ENCODE data around the gene CEP112. TPM values are rescaled to one million over a fixed set of nuclear protein-coding genes. Genes with fewer than 3 reads are reported as not detected.

CEP112 gene
- total RNA-seq, 1 donor from 2014 or later: 5.1 TPM

DNA sequence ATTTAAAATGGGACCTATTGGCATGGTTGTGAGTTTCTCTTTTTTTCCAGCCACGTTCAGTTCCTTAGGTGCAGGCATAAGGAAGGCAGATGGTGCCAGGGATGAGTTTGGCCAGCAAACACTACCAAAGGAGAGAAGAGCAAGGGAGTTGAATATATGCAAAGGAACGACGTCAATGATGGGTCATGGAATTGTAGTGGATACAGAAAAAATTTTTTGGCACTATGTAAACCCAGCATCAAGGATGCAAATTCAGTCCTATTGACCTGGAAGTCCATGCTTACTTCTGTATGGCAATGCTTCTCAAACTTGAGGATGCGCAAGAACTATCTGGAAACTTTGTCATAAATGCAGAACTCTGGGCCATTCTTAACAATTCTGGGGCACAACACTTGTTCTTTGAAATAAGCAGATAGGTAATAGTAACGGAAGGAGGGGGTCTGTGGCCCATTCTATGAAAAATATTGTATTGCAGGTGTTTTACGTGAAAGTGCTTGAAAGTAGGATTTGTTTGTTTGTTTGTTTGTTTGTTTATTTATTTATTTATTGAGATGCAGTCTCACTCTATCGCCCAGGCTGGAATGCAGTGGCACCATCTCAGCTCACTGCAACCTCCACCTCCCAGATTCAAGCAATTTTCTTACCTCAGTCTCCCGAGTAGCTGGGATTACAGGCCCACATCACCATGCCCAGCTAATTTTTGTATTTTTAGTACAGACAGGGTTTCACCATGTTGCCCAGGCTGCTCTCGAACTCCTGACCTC, 19.3 kb upstream of the CEP112 start:
- intact Hi-C loops (cut with micrococcal nuclease): no loop called here

DNA sequence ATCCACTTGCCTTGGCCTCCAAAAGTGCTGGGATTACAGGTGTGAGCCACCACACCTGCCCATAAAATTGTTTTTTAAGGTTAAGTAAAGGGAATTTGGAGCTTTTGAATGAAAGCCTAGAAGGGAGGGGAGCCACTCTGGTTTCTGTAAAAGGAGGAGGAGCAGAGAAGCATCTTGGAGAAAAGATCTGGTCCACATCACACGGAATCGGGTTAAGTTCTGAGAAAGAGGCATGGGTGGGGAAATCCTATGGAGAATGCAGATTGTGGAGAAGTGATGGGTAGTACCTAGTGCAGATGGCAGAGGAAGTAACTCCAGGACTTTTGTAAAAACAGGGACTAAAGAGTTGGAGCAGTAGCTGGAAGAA, 18.3 kb upstream of the CEP112 start:
- intact Hi-C loops (cut with micrococcal nuclease): no loop called here

DNA sequence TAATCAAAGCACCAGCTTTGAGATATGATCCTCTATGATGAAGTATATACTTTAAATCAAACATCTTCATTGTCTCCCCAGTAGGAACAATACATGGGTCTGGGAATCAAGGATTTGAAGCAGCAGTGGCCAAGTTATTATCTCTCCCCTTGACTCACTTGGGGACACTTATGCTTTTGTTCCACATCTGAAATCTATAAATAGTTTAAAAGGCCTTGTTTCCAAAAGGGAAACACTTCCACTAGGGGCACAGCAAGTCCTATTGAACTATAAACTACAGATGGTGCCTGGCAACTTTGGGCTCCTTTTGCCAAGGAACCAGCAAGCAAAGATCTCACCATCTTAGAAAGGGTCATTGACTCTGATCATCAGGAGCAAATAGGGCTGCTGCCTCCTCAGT, 16.0 kb upstream of the CEP112 start:
- intact Hi-C loops (cut with micrococcal nuclease): no loop called here

DNA sequence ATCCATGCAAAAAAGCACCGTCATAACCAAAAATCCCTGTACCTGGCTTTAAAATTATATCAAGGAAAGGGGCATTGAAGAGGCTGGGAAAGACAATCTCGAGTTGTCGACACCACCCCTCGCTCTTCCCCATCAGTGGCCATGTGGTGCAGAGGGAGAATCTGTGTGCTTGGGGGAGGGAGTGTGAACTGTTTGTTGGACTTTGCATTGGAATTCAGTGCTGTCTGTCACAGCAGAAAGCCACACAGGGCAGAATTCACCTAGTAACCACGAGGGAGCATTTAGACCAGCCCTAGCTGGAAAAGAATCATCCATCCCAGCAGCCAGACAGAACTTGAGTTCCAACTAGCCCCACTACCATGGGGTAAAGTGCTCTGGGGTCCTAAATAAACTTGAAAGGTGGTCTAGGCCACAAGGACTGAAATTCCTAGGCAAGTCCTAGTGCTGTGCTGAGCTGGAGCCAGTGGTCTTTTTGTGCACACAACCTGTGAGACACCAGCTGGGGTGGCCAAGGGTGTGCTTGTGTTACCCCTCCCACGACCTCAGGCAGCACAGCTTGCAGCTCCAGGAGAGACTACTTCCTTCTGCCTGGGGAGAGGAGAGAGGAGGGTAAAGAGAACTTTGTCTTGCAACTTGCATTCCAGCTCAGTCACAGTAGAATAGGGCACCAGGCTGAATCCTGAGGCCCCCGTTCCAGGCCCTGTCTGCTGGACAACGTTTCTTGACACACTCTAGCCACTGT, 11.5 kb upstream of the CEP112 start:
- intact Hi-C loops (cut with micrococcal nuclease): loop anchor here (5.0 kb wide), 1 partner anchor 54 kb away; no protein-coding TSS in a partner anchor

DNA sequence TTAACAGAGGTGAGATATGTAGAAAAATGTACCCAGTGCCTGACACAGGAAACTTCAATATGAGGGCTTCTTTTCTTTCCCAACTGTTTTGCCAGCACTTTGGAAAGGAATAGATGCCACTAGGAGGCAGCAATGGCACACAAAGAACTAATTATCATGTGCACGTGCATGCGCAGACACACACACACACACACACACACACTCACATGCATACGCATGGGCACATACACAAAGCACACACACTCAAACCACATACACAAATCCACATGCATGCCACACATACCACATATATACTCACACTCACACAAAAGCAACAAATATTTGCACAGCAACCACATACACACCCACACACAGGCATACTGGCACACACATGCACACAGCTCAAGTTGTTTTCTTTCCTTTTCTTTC, 8.8 kb upstream of the CEP112 start:
- intact Hi-C loops (cut with micrococcal nuclease): loop anchor here (1.0 to 5.0 kb wide), 4 partner anchors 57 to 706 kb away; no protein-coding TSS in a partner anchor

DNA sequence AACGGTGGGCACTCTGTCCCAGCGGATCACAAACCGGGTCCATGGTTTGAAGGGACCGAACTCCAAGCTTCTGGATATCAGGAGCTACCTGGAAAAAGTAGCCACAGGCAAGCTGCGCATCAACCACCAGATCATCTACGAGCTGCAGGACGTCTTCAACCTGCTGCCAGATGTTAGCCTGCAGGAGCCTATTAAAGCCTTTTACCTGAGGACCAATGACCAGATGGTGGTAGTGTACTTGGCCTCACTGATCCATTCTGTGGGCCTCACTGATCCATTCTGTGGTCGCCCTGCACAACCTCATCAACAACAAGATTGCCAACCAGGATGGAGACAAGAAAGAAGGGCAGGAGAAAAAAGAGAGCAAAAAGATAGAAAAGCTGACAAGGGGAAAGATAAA, 6.3 kb upstream of the CEP112 start:
- intact Hi-C loops (cut with micrococcal nuclease): loop anchor here (10.0 kb wide), 1 partner anchor 1063 kb away; the partner anchor contains the start of gene RGS9

DNA sequence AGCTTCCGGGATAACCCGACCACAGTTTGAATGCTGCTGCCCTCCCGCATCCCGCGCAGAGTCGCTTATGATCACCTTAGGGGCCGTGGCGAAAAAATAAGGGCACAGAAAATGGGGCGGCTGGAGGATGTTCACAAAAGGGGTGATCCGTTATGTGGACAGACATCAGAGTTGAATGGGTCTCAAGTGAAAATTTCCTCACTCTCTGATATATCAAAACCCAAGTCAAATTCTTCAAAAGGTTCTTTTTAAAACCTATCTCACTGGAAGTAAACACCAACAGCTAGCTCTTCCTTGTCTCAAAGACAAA, 400 bp upstream of the CEP112 start:
- intact Hi-C loops (cut with micrococcal nuclease): loop anchor here (5.0 to 10.0 kb wide), 3 partner anchors 110 to 1058 kb away; partner anchors contain the start of genes PRKCA and RGS9

DNA sequence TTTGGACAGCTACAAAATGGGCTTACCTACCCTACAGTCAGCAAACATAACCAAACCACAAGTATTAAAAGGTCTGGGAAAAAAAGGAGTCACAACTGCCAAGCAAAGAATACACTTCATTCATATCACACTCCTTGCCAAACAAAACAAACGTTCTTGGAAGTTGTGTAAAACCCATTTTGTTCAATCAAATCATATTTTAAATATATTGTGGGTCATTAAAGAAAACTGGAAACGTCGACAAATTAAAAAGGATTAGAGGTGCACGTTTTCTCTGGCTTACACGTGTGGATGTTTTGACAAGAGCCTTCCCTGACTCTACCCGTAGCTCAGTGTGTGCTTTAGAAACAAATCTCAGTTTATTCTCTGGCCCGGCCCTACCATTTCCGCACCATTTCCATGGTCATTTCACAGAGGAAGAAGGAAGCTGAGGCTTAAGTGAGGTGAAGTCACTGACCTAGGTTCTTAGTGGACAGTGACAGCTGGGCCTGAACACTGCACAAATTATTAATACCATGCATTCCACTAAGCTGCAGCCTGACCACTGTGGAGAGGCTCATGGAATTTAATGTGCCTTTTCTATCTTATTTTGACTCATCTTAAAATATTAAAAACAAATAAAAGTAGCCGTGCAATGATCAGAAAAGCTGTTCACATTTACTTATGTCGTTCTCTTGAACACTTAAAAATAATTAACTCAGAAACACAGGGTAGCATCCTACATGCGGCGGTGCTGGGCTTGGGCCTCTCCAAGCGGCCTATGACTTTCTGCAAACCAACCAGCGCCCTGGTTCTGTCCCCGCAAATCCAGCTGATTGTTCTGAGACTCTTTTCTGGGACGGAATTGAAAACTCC, 968 bp downstream of the CEP112 start:
- intact Hi-C loops (cut with micrococcal nuclease): loop anchor here (5.0 to 10.0 kb wide), 3 partner anchors 111 to 1056 kb away; partner anchors contain the start of genes PRKCA and RGS9

DNA sequence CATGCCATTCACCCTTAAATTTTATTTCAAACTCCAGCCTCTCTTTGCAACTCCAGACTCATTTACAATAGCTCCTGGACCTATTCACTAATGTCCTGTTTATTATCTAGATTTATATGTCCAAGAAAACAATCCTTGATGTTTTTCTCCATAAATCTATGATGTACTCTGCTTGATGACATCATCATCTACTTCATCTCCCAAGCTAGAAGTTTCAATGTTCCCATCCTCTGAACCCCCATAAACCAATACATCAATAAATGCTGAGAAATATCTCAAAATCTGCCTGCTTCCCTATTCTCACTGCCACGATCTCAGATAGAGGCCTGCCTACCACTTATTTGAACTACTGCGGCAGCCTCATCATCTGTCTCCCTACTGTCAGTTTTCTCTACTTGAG, 4.2 kb downstream of the CEP112 start:
- intact Hi-C loops (cut with micrococcal nuclease): no loop called here

DNA sequence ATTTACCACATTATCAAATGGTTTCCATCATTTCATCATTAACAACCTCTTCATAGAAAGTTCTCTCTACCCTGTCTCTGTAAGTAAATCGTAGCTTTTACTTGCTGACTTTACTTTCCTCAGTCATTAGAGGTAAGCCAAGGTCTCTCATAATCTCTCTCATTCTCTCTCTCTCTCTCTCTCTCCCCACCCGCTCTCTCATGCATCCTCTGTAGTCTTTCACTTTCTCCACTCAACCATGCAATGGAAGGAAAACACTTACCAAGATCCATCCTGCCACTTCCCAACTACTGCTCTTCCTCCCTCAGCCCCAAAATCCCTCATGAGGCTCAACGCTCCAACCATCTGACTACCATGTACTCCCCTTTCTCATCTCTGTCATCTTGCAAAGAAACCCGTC, 6.1 kb downstream of the CEP112 start:
- intact Hi-C loops (cut with micrococcal nuclease): no loop called here

DNA sequence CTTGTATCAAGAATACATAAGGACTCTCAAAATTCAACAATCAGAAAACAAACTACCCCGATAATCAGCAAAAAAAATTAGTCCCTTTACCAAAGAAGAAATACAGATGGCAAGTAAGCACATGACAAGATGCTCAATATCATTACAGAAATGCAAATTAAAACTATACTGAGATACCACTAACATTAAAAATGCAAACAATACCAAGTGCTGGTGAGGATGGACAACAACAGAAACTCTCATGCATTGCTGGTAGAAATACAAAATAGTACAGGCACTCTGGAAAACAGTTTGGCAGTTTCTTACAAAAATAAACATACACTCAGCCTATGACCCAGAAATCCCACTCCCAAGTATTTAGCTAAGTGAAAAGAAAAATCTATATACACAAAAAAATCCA, 7.5 kb downstream of the CEP112 start:
- intact Hi-C loops (cut with micrococcal nuclease): no loop called here

DNA sequence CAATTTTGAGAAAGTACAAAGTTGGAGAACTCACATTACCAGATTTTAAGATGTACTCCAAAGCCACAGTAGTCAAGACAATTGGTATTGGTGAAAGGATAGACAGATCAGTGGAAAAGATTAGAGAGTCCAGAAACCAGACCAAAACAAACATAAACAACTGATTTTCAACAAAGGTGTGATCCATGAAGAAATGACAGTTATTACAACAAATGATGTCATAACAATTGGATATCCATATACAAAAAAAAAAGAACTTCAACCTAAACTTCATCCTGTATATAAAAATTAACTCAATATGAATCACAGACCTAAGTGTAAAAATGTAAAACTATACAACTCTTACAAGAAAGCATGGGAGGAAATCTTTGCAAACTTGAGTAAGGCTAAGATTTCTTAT, 8.4 kb downstream of the CEP112 start:
- intact Hi-C loops (cut with micrococcal nuclease): no loop called here

DNA sequence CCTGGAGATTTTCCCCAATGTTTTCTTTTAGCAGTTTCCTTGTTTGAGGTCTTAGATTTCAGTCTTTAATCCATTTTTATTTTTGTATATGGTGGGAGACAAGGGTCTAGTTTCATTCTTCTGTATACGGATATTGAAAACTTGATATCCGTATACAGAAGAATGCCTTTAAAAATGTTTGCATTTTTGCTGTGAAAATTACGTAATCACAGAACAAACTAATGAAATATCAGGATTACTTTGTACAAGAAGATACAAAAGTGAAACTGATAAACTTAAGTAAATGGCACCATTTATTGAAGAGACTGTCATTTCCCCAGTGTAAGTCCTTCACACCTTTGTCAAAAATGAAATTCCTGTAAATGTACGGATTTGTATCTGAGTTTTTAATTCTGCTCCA, 13.3 kb downstream of the CEP112 start:
- intact Hi-C loops (cut with micrococcal nuclease): no loop called here

DNA sequence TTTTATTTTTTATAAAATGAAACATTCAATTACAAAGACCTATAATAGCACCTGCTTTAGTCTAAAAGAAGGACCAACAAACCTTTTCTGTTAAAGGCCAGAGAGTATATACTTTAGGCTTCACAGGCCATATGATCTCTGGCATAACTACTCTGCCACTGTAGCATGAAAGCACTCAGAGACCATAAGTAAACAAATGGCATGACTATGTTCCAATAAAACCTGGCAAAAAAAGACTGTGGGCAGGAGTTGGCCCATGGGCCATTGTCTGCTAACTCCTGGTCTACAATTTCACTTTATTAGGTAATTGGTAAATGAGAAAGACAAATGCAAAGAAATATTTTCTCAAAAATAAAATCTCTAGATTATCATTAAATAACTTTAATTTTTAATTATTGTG, 14.9 kb downstream of the CEP112 start:
- intact Hi-C loops (cut with micrococcal nuclease): no loop called here

DNA sequence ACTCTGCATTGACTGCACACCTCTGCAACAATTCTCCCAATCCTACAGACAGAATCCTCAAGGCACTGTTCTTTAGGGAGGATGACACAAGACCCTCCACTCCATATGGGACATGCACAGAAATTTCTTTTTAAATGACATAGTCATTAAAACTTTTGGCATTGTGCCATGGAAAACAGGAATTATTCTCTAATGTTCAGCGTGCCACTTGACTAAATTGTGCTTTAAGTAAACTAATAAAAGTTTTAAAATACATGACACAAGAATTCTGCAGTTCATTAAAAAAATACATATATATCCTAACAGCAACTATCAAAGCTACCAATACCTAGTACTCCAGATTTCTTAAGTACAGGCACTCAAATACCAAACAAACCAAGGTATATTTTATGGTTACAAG, 16.0 kb downstream of the CEP112 start:
- intact Hi-C loops (cut with micrococcal nuclease): no loop called here

DNA sequence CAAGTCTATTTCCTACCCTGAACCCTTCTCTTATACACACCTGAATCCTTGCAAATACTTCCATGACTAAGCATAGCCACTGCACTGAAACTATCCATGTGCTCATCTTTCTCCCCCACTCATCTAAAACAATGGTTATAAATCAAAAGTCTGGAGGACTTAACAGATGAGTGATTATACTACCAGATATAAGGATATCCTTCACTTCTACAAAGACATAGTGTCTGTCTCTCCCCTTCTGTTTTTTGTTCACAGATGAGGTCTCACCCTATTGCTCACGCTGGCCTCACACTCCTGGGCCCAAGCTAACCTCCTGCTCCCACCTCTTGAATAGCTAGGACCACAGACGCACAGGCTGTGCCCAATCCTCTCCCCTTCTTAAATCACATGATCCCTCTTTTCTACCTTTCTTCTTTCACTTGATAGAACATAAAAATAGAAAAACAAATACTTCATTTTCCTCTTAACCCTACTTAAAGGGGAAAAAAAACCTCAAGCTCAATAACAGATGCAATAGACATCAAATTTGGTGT, 19.2 kb downstream of the CEP112 start:
- intact Hi-C loops (cut with micrococcal nuclease): no loop called here

DNA sequence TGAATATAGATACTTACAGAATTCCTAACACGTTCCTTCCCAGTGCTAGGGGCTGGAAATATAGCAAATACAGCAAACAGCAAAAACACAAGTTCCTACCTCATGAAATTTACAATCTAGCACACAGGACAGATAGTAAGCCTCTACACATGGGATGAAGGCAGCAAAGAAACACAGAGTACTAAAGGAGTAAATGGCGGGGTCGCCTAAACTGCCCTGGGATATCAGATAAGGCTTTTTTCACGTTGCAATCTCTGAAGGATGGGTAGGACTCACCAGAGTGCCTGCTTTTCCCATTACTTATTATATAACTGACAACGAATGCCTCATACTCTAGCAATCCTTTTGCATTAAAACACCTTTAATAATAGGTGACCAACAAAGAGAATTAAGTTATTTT, 19.8 kb downstream of the CEP112 start:
- intact Hi-C loops (cut with micrococcal nuclease): no loop called here

DNA sequence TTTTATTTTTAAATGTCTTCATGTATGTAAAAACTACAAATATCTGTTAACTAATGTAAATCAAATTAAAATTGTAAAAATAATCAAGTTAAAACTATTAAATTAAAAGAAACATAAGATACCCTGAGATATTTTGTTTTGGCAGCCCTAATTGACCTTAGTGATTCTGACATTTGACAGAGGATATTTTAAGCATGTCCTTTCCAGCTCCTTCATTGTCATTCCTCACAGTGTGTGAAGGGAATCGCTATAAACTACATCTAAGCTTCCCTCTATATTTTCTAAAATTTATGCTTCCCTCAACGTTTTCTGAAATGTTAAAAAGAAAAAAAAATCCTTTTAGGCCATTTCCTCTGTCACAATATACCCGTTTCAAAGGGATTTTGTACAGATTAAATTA, 20.2 kb downstream of the CEP112 start:
- intact Hi-C loops (cut with micrococcal nuclease): no loop called here

DNA sequence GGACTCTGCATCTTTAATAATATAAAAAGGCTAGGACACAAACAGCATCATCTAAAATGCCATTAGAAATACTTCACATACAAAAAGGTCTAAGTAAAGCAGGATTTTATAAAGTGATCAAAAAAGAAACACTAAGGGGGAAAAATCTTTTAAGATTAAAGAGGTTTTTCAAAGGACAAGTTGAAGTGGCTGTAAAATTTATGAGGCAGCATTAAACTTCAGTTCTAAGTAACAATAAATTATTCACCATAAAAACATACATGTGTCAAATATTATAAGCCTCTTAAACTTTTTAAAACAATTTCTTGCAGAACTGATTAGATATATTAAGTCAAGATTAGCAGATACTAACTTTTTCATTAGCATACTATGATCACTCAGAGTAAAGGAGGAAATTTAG, 20.8 kb downstream of the CEP112 start:
- intact Hi-C loops (cut with micrococcal nuclease): no loop called here

DNA sequence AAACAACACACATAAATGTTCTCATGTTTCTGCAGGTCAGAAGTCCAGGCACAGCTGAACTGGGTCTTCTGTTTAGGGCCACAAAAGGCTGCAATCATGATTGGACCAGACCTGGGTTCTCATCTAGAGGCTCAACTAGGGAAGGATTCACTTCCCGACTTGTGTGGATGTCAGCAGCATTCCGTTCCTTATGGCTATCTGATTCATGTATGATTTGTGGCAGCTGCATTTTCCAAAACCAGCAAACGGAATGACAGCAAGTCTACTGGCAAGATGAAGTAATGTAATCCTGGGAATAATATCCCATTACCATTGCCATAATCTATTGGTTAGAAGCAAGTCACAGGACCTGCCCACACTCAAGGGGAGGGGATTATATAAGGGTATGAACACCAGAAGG, 22.1 kb downstream of the CEP112 start:
- intact Hi-C loops (cut with micrococcal nuclease): loop anchor here (5.0 to 10.0 kb wide), 2 partner anchors 615 to 878 kb away; no protein-coding TSS in a partner anchor

DNA sequence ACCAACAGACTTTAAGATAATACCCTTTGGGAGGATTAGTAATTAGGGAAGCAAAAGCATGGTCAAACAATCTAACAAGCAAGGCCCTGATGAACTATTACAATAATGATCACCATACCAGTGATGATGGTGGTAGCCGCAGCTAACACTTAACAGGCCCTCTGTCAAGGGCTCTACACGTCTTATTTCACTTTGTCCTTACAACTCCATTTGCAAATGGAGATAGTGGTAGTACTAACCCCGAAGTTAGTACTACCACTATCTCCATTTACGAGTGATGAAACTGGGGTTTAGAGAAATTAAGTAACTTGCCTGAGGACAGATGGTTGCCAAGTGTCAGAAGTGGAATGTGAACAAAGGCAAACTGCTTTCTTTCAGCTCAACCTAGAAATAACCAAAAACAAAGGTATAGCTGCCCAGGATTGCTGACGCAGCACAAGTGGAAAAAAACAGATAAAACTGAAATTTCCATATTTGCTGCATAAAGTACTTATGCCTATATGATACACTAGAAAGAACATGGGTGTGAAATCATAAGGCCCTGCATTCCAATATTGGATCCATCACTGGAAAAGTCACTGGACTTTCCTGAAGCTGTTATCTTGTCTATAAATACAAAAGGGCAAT, 24.6 kb downstream of the CEP112 start:
- intact Hi-C loops (cut with micrococcal nuclease): loop anchor here (5.0 to 10.0 kb wide), 2 partner anchors 613 to 875 kb away; no protein-coding TSS in a partner anchor
